Common myeloid progenitor, CD34-positive (primary cell): Measurements from ENCODE around the gene F12. TPM values are rescaled to one million over a fixed set of nuclear protein-coding genes. Genes with fewer than 3 reads are reported as not detected.

ENCODE experiments used
- CTCF ChIA-PET: fragments of 350-600 bp; sonication (Branson Sonifier 250); formaldehyde crosslinking; loops from one replicate; lab custom pipeline; 2021; ENCODE audit warnings: antibody characterized with exemption; lab: Charles Lee
- POLR2A ChIA-PET: fragments of 350-600 bp; sonication (Branson Sonifier 250); formaldehyde crosslinking; loops from one replicate; lab custom pipeline; 2021; ENCODE audit warnings: antibody characterized with exemption; lab: Charles Lee
- DNase-seq, 3 donors: peaks; one replicate each; pipeline versions ENCODE4 v3.0.0 to v3.0.0-alpha.2; 2013
- H3K27ac ChIP-seq, 2 experiments: 1 replicate in 1 of 2; 2 replicates in 1 of 2; pipeline ENCODE4 v1.7.0; 2013; ENCODE audit warnings: inconsistent platforms in 2 of 2, low read length in 2 of 2, mild to moderate bottlenecking in 2 of 2, low read depth in 1 of 2, moderate library complexity in 1 of 2; ENCODE audit not compliant: severe bottlenecking in 2 of 2, insufficient read depth in 1 of 2, poor library complexity in 1 of 2
- H3K27me3 ChIP-seq, 5 experiments: replicated peaks in 2 of 5; 1 replicate in 3 of 5; 2 replicates in 2 of 5; pipeline versions ENCODE4 v1.6.1 to v1.7.0; 2013; ENCODE audit warnings: low read length in 4 of 5, mild to moderate bottlenecking in 2 of 5, moderate library complexity in 2 of 5, inconsistent platforms in 1 of 5; ENCODE audit not compliant: insufficient read depth in 5 of 5, control insufficient read depth in 4 of 5
- H3K36me3 ChIP-seq, 4 experiments: 1 replicate in 2 of 4; 2 replicates in 2 of 4; pipeline versions ENCODE4 v1.6.1 to v1.7.0; 2013; ENCODE audit warnings: low read length in 3 of 4, control low read depth in 1 of 4, mild to moderate bottlenecking in 1 of 4; ENCODE audit not compliant: control insufficient read depth in 4 of 4, insufficient read depth in 4 of 4
- H3K4me1 ChIP-seq, 4 experiments: 1 replicate in 3 of 4; 2 replicates in 1 of 4; pipeline versions ENCODE4 v1.6.1 to v1.7.1; 2013; ENCODE audit warnings: low read length in 3 of 4, mild to moderate bottlenecking in 3 of 4, control low read depth in 1 of 4, inconsistent platforms in 1 of 4, moderate library complexity in 1 of 4; ENCODE audit not compliant: control insufficient read depth in 4 of 4, insufficient read depth in 4 of 4; ENCODE audit errors: control extremely low read depth in 1 of 4
- H3K4me3 ChIP-seq, 7 experiments: 1 replicate in 4 of 7; 2 replicates in 3 of 7; pipeline versions ENCODE4 v1.5.1 to v1.7.0; 2013; ENCODE audit warnings: mild to moderate bottlenecking in 7 of 7, low read length in 6 of 7, moderate library complexity in 6 of 7, inconsistent platforms in 2 of 7, low read depth in 2 of 7, control low read depth in 1 of 7; ENCODE audit not compliant: insufficient read depth in 4 of 7, control insufficient read depth in 1 of 7; ENCODE audit errors: extremely low read depth in 1 of 7
- H3K9me3 ChIP-seq, 5 experiments: 1 replicate in 4 of 5; 2 replicates in 1 of 5; pipeline versions ENCODE4 v1.6.1 to v1.7.1; 2013; ENCODE audit warnings: low read length in 4 of 5, mild to moderate bottlenecking in 2 of 5, inconsistent platforms in 1 of 5, low read depth in 1 of 5, moderate library complexity in 1 of 5; ENCODE audit not compliant: control insufficient read depth in 4 of 5, insufficient read depth in 2 of 5; ENCODE audit errors: control extremely low read depth in 1 of 5
- WGBS: methylation state at CpG from one replicate; pipeline ENCODE4 v1.1.5; 2013; ENCODE audit not compliant: insufficient coverage; 5-methylcytosine and 5-hydroxymethylcytosine counted together
- polyA plus RNA-seq: library from polyadenylated mRNA; unstranded; fragments of 120-200 nt; gene quantifications from one replicate; pipeline ENCODE4 v1.2.1, GENCODE V29; 2013

Gene F12
- 2.7 TPM for polyA plus RNA-seq

DNA sequence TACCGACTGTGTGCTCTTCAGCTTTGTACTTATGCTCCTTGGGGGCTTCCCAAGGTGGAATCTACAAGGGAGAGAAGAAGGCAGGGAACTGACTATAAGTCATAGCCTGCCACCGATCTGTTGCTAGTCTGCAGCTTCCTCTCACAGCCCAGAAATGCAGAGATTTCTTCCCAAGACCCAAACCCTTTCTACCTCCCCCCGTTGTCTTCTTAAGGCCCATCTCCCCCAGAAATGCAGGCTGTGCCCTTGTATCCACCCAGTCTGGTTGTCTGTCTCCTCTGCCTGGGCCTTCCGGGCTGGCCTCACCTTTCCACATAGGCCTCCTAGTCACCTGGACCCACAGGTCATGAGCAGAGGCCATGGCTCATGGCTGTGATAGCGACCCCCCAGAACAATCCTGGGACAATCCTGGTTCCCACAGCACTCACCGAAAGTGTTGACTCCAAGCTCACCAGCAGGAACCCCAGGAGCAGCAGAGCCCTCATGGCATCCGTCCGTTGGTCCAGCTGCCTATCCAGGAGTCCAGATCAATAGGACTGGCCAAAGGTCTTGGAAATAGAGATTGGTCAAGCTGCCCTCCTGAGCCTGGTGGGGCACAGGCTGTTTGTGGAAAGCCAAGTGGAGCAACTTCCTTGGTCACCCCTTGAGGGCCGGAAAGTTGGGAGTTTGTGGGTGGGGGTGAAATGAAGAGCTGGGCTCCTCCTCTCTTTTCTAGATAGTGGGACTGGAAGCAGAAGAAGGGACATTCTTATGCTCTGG lies at the start of gene F12:
Gene F12, minus strand, starts transcription at position 522 of the 759 bp plus-strand sequence. Its CDS starts 37 bp downstream, at position 485.
- no peak for DNase-seq
- peaks cover 2 to 42% (median 33%) of the 10 kb centered on the region in 4 experiments for H3K4me1 ChIP-seq
- no peaks in the 10 kb centered on the region for H3K9me3 ChIP-seq
- no peak within 1 kb of the TSS for H3K4me3 ChIP-seq
- POLR2A ChIA-PET = no interaction called here
- H3K27me3 ChIP-seq = no peaks in the 10 kb centered on the region
- H3K36me3 ChIP-seq = no peaks in the 10 kb centered on the region
- 100% methylated on average over 7 of the region's 9 CpGs for WGBS
- CTCF ChIA-PET = interaction anchor here (0.9 to 17.2 kb wide), 7 partner anchors 14 to 99 kb away, joined by 3 to 509 read pairs (median 6); partner anchors contain the start of genes GRK6 and PRR7
- H3K27ac ChIP-seq = no peak within 1 kb of the TSS

DNA sequence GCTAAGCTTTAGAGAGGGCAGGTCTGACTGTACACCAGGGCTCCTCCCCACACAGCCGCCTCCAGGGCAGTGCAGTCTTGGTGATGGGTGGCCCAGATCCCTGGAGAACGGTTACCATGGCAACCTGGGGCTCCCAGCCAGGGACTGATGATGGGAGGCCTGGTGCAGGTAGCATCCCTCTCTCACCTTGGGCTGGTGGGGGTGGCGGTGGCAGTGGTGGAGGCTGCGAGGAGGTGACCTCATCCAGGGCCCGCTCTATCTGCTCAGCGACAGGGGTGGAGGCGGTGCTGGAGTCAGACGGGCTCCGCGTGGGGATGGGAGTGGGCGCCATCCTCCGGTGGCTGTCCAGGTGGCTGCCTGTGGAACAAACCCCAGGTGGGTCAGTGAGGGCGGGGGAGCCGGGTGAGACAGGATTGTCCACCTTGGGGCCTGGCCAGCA lies 49.6 kb upstream of the F12 start:
- Histone ChIP-seq H3K4me1 (peaks cover 4 to 54% (median 44%) of the 10 kb centered on the region in 4 experiments), H3K9me3 (no peaks in the 10 kb centered on the region), H3K4me3 (no peak overlapping the region), H3K27me3 (no peaks in the 10 kb centered on the region), H3K36me3 (peaks cover 2 to 18% (median 6%) of the 10 kb centered on the region in 4 experiments), H3K27ac (no peak overlapping the region)
- no peak for DNase-seq
- POLR2A ChIA-PET = no interaction called here
- CTCF ChIA-PET = interaction anchor here (1.1 to 26.2 kb wide), 6 partner anchors 10 to 70 kb away, joined by 3 to 509 read pairs (median 32); partner anchors contain the start of genes F12, PFN3 and SLC34A1
- WGBS = 95% methylated on average over 11 of the region's 14 CpGs

DNA sequence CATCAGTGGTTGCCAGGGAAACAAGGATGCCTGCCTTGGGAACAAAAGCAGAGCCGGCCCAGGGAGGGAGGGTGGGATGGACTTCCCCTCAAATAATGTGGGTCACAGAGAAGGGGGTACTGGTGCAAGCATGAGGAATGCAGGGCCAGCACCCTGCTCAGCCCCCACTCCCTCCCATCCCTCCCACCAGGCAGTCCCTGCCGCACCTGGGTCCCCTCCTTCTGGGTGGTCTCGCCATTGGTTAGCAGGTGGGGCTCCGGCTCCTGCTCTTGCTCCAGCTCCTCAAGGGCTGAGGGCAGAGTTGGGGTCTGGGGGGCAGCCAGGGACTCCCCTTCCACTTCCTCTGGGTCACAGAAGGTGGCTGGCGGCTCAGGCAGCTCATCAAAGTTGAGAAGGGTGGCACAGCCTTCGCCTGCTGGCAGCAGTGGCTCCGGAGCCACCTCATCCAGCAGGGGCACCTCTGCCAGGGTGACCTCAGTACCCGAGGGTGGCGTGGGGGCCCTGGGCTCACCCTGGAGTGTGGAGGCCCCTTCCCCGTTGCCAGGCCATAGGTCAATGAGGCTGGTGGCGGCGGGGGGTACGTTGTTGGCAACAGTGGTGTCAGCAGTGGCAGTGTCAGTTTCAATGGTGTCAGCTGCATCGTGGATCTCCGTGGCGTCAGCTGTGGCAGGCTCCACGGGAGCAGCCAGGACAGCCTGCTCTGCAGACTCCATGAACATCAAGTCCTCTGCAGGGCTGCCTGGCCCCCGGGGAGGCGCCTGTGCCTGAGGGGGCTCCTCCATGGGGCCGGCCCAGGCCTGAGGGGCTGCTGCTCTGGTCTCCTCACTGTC lies 48.7 kb upstream of the F12 start:
- POLR2A ChIA-PET = interaction anchor here (5.2 kb wide), 1 partner anchor 54 kb away, joined by 59 read pairs; no protein-coding TSS in a partner anchor
- H3K4me1 ChIP-seq = peaks cover 4 to 58% (median 53%) of the 10 kb centered on the region in 4 experiments

GRCh38 chr5:177456976-177457851 lies 47.9 kb upstream of the F12 start:
- POLR2A ChIA-PET = interaction anchor here (0.7 to 5.2 kb wide), 5 partner anchors 9 to 53 kb away, joined by 3 to 59 read pairs (median 4); partner anchors contain the start of gene PDLIM7
- no peaks in the 10 kb centered on the region for H3K9me3 ChIP-seq
- CTCF ChIA-PET = interaction anchor here (0.8 to 26.2 kb wide), 23 partner anchors 9 to 147 kb away, joined by 3 to 509 read pairs (median 4); partner anchors contain the start of genes F12, GRK6, PFN3 and PRR7
- H3K36me3 ChIP-seq = peaks cover 2 to 18% (median 6%) of the 10 kb centered on the region in 4 experiments
- no peak overlapping the region for H3K4me3 ChIP-seq
- no peaks in the 10 kb centered on the region for H3K27me3 ChIP-seq
- DNase-seq = peak; percentile 93 to 97 (median 97)
- peaks cover 4 to 50% (median 48%) of the 10 kb centered on the region in 4 experiments for H3K4me1 ChIP-seq
- H3K27ac ChIP-seq = no peak overlapping the region
- 95% methylated on average over 19 of the region's 24 CpGs for WGBS

More for the DNA sequence above, 48.7 kb upstream of the F12 start:
- Histone ChIP-seq H3K27ac (no peak overlapping the region), H3K36me3 (peaks cover 2 to 18% (median 6%) of the 10 kb centered on the region in 4 experiments), H3K27me3 (no peaks in the 10 kb centered on the region), H3K9me3 (no peaks in the 10 kb centered on the region), H3K4me3 (no peak overlapping the region)
- WGBS = 96% methylated on average over 17 of the region's 20 CpGs
- CTCF ChIA-PET = interaction anchor here (1.0 to 26.2 kb wide), 18 partner anchors 8 to 147 kb away, joined by 3 to 509 read pairs (median 5); partner anchors contain the start of genes F12, GRK6, PFN3 and PRR7
- no peak for DNase-seq

DNA sequence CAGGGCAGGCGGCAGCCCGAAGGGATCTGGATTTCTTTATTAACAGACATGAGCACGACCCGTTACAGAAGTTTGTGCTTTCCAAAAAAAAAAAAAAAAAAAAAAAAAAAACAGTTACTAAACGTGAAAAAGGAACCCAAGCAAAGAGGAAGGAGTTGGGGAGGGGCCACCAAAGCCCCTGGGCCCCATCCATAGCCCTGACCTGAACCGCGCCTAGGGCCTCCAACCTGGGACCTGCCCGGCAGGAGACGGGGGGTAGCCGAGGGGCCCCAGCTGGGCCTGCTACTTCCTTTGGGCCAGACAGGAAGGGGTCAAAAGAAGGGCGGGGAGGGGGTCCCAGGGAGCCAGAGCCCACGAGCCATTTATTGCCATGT lies 47.2 kb upstream of the F12 start:
- Histone ChIP-seq H3K9me3 (no peaks in the 10 kb centered on the region), H3K4me3 (peak overlapping the region in 2 of 7 experiments; percentile 19 to 87), H3K27me3 (no peaks in the 10 kb centered on the region), H3K36me3 (peaks cover 2 to 18% (median 6%) of the 10 kb centered on the region in 4 experiments), H3K27ac (no peak overlapping the region), H3K4me1 (peaks cover 2 to 44% (median 42%) of the 10 kb centered on the region in 4 experiments)
- no peak for DNase-seq
- 35% methylated on average over 4 of the region's 12 CpGs for WGBS
- ChIA-PET CTCF (interaction anchor here (0.8 to 26.2 kb wide), 20 partner anchors 9 to 143 kb away, joined by 3 to 509 read pairs (median 4); partner anchors contain the start of genes F12, GRK6, PFN3 and PRR7), POLR2A (interaction anchor here (0.8 to 5.2 kb wide), 4 partner anchors 9 to 52 kb away, joined by 3 to 59 read pairs (median 8); partner anchors contain the start of gene PDLIM7)
